HG03354 (cell line): ENCODE results near the gene POLL.

Source experiments
- ATAC-seq: cut with Tn5 transposase; IDR thresholded peaks from one replicate; pipeline ENCODE4 v1.9.1; 2021; ENCODE audit warnings: mild to moderate bottlenecking; ENCODE audit not compliant: unreplicated experiment, poor library complexity, severe bottlenecking

The POLL gene

GRCh38 chr10:101575580-101576210 is 12.4 kb downstream of the POLL start:
- no peak for ATAC-seq

DNA sequence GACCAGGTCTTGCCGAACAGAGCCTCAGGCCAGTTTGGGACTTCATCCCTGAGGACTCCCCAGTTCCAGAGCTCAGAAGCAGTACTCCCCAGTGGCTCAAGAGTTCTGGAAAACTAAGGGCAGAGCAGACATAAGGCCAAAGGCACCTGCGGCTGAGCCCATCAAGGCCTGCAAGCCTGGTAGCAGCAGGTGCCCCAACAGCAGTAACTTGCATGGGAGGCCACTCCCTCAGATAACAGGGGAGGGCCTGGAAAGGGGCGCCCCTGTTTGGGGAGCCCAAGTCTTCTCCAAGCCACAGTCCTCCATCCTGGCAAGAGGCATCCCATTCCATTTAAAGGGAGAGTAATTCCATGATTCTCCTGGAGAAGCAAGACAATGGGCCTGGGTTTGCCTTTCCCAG is 13.0 kb downstream of the POLL start:
- ATAC-seq, result no peak

DNA sequence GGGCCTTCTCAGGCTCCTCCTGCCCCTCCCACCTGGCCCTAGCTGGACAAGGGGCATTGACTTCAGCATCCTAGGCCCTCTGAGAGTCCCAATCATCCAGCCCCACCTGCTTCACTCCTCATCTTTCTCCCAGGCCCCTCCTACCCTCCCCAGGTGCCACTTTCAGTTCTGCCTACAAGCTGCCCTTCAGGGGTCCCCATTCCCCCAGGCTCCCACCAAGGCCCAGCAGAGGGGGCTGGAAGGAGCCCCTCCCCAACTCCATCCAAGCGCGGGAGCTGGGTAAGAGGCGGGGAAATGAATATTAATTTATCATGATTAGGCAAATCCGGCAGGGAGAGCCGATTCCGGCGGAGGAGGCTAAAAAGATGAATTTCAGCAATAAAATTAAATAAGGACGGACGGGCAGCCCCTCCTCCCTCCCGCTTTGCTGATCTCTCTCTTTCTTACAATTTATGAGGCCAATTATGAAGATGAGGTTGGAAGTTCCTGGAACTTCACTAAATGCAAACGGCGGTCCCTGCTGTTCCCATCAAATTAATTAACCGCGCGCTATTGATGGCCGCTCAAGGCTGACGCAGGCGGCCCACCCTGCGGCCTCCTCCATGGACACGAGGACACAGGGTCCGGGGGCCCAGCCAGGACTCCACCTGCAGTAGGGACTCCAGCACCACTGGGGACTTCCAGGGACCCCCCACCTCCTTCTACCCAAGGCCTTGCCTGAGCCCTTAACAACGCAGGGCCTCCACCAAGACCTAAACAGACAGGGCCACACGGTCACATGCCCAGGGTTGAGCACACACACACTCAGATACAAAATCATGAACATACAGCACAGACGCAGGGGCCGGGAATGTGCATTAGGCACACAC is 13.9 kb downstream of the POLL start:
- ATAC-seq, result no peak

GRCh38 chr10:101572785-101573184 is 15.3 kb downstream of the POLL start:
- ATAC-seq, result no peak

- ATAC-seq, result no peak
Measured at GRCh38 chr10:101572126-101572525, 15.9 kb downstream of the POLL start.

DNA sequence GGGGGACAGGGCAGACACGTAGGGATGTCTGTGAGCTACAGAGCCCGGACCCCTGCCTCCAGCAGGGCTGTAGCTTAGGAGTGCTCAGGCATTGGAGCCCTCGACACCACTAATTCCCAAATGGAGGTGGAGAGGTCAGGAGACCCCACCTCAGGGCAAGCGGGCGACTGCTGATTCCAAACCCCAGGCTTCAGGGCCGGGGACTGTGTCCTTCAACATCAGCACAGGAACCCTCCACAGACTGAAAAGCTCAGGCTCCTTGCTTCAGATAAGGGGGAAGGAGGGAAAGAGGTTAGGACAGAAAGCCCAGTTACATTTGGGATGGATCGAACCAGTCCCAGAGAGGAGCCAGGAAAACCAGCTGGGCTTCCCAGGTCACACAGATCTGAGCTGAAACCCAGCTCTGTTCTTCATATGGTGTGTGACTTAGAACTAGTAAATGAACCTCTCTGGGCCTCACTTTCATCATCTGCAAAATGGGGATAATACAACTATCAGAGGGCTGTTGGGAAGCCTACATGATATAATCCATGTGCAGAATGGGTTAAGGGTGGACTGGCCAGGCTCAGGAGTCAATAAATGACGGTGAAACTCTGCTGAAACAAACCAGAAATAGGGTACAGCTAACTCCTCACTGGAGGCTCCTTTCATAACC is 16.7 kb downstream of the POLL start:
- ATAC-seq, result no peak

DNA sequence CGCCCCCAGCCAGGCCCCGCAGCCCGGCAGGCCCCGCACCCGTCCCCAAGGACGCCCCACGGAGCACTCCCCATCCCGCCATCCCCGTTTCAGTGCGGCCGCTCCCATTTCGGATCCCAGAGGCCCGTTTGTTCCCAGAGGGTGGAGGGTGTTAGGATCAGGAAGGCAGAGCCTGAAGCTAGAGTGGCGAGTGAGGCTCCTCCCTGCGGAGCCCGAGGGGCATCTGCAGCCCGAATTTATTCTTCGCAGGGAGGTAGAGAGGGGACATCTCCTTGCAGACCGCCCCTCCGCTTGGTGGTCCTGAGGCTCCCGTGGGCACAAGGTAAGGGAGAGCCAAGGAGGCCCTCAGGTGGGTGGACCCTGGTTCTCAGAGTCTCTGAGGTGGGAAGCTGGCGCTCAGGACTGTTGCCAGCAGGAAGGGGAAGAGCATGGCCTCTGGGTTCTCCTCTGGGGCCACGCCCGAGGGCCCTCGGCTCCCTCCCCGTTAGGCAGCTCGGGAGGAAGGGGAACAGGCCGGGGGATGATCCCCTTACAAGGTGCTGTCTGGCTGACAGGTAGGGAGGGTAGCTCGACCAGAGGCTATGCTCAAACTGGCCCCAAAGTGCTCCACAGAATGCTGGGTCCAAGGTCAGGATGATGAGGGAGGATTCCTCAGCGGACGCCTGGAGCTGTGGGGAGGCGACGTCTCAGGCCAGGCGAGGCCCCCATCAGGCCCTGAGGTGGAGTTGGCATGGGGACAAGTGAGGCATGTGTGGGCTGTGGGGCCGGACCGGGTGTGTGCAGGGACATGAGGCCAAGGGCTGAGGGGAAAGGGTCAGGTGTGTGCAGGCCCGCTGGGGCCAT is 17.4 kb downstream of the POLL start:
- ATAC-seq, result peak; percentile 9

DNA sequence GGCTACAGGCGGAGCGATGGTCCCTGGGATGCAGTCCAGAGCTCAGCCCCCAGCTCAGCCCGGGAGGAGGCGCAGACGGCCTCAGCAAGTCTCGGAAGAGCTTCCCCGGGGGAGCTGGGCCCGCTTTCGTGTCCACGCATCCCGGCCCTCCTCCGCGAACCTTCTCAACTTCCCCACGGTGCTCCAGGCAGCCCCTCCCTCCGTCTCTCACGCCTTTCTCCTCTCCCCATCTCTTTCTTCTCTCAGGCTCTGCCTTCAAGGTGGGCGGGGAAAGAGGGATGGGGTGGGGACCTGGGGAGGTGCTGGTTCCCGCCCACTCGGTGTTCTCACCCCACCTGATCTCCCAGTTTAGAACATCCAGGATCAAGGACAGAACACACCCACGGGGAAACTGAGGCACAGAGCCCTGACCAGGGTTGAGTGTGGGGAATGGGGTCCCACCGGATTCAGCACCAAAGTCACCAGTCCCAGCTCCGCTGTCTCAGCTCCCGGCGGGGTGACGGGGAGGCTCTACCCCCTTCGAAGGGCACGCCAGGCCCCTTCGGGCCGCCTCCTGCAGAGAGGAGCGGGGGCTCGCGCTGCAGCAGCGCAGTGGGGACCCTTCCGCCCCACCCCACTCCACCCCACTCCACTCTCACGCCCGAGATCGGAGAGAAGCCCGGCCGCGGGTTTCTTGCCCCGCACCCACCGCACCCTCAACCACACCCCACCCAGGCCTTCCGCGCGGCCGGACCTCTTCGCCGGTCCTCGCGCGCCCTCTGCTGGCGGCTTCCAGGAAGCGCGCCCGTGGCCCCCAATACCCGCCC is 18.2 kb downstream of the POLL start:
- ATAC-seq, result peak; percentile 71

DNA sequence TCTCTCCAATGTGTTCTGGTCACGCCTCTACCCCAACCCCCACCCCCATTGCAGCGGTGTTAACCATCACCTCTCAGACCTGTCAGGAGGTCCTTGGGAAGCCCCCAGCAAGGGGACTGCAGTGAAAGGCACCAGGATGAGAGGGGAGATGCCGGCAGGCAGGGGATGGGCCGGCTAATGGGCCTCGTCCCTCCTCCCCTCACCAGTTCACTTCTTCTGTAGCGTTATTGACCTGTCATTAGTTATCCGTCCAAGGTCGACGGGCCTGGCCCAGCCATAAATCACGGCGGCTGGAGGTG is 18.8 kb downstream of the POLL start:
- no peak for ATAC-seq

DNA sequence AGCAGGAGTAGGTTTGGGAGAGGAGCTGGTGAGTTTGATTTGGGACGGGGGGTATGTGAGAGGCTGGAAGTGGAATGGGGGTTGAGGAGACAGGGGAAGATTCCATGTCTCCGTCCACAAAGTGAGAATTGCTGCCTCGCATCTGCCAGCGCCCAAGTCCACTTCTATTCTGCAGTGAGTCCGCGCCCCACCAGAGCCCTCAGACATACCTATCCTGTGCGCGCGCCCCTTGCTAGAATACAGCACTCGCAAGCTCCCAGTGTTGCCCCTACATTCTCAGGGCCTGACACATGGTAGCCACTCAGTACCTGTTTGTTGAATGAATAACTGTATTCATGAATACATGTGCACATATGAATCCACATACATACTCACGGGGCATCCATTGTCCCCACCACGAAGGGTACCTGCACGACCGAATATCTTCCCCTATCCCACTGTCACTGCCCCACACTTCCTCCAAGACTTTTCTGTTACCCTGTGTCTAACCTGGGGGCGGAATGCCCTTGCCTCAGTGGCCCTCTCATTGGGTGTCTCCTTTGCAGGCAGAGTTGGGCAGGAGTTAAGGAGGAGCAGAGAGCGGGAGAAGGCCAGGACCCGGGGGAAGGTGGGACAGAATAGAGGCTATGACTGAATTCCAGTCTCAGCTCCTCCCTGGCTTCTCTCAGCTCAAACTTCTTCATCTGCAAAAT is 19.9 kb downstream of the POLL start:
- no peak for ATAC-seq

DNA sequence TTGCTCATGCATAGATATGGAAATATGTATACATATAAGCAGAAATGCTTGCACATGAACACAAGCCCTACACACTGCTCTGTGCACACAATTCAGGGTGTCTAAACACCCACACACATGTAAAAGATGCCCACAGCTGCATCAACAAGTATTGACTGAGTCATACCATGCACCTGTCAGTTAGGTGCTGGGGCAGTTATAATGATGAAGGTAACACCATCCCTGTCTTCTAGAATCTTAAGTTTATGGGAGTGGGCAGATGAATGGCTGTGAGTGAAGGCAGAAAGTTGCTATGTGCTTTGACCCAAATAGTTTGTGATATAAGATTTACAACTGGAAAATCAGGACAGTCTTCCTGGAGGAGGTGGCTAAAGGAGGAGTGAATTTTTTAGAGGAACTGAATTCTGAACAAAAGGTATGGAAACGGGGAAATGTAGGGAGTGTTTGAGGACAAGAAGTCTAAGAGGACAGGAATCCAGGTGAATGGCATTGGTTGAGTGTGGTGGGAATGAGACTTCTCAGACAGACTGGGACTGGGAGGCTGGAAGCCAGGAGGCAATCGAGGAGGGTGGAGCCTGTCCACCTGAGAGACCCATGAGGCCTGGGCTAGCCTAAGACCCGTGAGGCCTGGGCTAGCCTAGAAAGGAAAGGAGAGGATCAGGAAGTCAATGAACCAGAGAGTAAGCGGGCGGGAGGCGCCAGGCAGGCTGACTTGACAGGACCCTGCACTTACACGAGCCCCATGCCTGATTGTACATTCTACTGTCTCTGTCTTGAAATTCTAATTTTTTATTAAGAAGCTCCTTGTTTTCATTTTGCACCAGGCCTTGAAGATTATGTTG is 20.7 kb downstream of the POLL start:
- no peak for ATAC-seq

DNA sequence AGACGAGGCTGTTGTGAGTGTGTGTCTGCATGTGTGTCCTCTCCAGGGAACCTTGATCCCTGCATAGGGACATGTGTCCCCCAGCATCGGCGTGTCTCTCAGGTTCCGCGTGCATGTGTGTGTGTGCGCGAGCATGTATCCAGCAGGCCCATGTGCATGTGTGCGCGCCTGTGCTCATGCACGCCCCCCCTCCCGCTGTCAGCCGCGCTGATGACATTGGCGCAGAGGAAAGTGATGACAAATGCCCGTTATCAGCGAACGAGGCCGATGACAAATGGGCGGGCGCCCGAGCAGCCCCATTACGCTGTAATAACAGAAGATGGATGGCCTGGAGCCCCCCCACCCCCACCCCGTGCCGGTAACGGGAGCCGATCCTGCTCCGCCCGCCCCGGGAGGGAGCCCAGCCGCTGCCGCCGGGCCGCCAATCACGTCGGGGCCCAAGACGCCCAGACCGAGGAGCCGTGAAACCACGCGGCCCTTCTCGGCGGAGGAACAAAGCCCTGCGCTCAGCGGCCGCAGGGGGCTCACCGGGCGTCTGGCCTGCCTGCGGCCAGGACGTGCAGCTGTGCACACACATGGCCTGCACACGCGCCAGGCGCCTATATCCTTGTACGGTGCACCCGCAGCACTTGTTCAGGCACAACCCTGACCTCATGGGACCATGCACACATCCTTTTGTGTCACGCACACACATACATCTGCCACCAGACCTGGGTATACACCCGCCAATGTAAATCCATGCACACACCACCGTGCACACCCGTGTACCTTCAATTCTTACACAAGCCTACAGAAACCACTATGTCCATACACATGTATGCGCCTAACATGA is 21.5 kb downstream of the POLL start:
- ATAC-seq, result peak; percentile 40

DNA sequence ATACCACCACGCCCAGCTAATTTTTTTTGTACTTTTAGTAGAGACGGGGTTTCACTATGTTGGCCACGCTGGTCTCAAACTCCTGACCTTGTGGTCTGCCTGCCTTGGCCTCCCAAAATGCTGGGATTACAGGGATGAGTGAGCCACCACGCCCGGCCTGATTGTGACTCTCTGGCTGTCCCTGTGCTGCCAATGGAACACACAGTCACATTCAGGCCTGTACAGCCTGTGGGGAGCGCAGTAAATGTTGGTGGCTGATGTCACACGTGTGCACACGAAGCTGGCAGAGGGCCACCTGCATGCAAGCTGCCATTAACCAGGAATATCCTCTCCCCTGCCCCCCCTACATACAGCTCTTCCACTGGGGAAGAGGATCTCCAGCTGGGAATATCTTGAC is 22.1 kb downstream of the POLL start:
- no peak for ATAC-seq

DNA sequence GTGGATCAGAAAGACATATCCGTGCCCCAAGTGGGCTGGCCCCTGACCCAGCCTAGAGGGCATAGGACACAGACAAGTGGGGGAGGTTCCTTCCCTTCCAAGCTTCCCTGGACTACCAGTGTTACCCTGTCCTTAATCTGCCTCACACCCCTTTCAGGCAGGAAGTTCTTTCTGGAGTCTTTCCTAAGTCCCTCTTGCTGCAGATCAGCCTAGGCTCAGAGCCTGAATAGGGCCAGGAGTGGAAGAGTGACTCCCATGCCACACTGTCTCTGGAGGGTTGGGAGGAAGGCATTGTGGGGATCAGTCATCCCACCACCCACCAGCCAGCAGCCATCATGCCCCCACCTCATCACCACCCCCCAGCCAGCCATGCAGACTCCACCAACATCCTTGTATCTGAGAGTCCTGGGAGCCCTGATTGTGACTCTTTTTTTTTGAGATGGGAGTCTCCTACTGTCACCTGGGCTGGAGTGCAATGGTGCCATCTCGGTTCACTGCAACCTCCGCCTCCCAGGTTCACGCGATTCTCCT is 22.6 kb downstream of the POLL start:
- ATAC-seq, result no peak

DNA sequence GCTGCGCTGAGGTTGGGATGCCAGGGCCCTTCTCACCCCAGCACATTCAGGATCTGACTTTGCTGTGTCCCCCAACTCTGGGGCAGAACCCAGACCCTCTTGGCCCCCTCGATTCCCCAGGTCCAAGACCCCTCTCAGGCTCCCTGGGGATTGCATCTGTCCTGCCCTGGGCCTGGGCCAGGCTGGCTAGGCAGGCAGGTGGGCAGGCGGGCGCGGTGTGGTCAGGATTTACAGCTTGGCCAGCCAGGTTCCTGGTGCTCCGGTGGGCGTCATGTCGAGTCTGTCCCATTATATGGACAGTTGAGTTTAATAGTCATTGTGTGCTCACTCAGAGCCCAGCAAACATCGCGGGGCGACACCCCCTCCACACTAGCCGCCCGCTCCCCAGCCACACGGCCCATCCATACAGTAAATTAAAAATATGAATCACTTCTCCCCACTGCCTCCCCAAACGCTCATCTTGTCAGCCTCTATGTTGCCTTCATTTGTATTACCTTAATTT is 23.5 kb downstream of the POLL start:
- no peak for ATAC-seq

GRCh38 chr10:101563497-101564040 is 24.5 kb downstream of the POLL start:
- no peak for ATAC-seq
